Progenitor cell of endocrine pancreas (in vitro differentiated cells): ENCODE data around the gene WDR43. TPM values are rescaled to one million over a fixed set of nuclear protein-coding genes. Genes with fewer than 3 reads are reported as not detected.

Experiments
- DNase-seq: peaks from one replicate; pipeline ENCODE4 v3.0.0; 2021; ENCODE audit warnings: low spot score; ENCODE audit not compliant: unreplicated experiment
- H3K27ac Mint-ChIP-seq: 2 replicates; pipeline ENCODE4 v1.8.0; 2021; ENCODE audit warnings: mild to moderate bottlenecking, moderate library complexity, mixed read lengths
- H3K27me3 Mint-ChIP-seq: 2 replicates; pipeline ENCODE4 v1.8.0; 2021; ENCODE audit warnings: mixed read lengths
- H3K36me3 Mint-ChIP-seq: 2 replicates; pipeline ENCODE4 v1.8.0; 2022; ENCODE audit warnings: mixed read lengths; ENCODE audit not compliant: insufficient read depth
- H3K4me1 Mint-ChIP-seq: 2 replicates; pipeline ENCODE4 v1.8.0; 2021; ENCODE audit warnings: low read depth, mixed read lengths
- H3K4me3 Mint-ChIP-seq: 2 replicates; pipeline ENCODE4 v1.8.0; 2021; ENCODE audit warnings: low read depth, mild to moderate bottlenecking, moderate library complexity, mixed read lengths
- H3K9me3 Mint-ChIP-seq: 2 replicates; pipeline ENCODE4 v1.8.0; 2021; ENCODE audit warnings: low read depth, mixed read lengths
- CTCF ChIP-seq: fragments of 200-600 bp; sonication (generic); IDR thresholded peaks from one replicate; pipeline ENCODE4 v1.5.0; 2021; ENCODE audit warnings: antibody characterized with exemption, mild to moderate bottlenecking; ENCODE audit not compliant: unreplicated experiment
- total RNA-seq: library from RNA; stranded (reverse); gene quantifications from 2 replicates; pipeline ENCODE4 v1.2.1, GENCODE V29; 2021

Gene WDR43
- total RNA-seq, 1 donor from 2014 or later: 57.2 TPM

GRCh38 chr2:28991460-28991859 is 97.0 kb downstream of the WDR43 start:
- H3K4me1 Mint-ChIP-seq: peaks cover 6% of the 10 kb centered on the region

GRCh38 chr2:28993206-28993960 is 98.9 kb downstream of the WDR43 start:
- TF ChIP-seq CTCF: no peak
- no peaks in the 10 kb centered on the region for H3K36me3 Mint-ChIP-seq
- peaks cover 48% of the 10 kb centered on the region for H3K27me3 Mint-ChIP-seq
- DNase-seq: no peak
- no peak overlapping the region for H3K27ac Mint-ChIP-seq
- peaks cover 14% of the 10 kb centered on the region for H3K4me1 Mint-ChIP-seq
- H3K9me3 Mint-ChIP-seq: no peaks in the 10 kb centered on the region
- no peak overlapping the region for H3K4me3 Mint-ChIP-seq

More at GRCh38 chr2:28991460-28991859, 97.0 kb downstream of the WDR43 start:
- DNase-seq: no peak
- peaks cover 37% of the 10 kb centered on the region for H3K27me3 Mint-ChIP-seq
- no peaks in the 10 kb centered on the region for H3K9me3 Mint-ChIP-seq
- no peaks in the 10 kb centered on the region for H3K36me3 Mint-ChIP-seq
- no peak overlapping the region for H3K4me3 Mint-ChIP-seq
- H3K27ac Mint-ChIP-seq: no peak overlapping the region
- TF ChIP-seq CTCF: no peak

DNA sequence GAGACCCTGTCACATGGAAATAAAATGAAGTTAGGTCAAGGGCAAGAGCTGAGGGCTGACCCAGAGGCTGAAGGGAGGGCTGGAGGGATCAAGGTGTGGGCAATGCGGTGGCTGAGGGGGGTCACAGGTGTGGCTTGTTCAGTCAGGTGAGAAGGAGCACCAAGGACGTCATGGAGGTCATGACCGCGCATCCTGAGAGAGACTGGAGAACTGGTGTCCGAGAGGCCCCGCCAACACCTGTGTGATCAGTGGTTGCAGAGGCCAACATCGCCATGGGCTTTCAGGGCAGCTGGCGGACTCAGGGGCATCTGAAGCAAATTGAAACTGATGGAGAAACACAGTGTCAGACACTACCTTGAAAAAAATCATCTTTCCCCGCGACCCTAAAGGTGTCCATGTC is 99.6 kb downstream of the WDR43 start:
- no peak for DNase-seq
- Mint-ChIP-seq H3K27ac (no peak overlapping the region), H3K9me3 (no peaks in the 10 kb centered on the region), H3K36me3 (no peaks in the 10 kb centered on the region), H3K27me3 (peaks cover 50% of the 10 kb centered on the region), H3K4me1 (peaks cover 14% of the 10 kb centered on the region), H3K4me3 (no peak overlapping the region)
- TF ChIP-seq CTCF: no peak

GRCh38 chr2:28994679-28995078 is 100.2 kb downstream of the WDR43 start:
- no peaks in the 10 kb centered on the region for H3K36me3 Mint-ChIP-seq
- no peak for TF ChIP-seq CTCF
- no peak for DNase-seq

GRCh38 chr2:28995765-28996750 is 101.6 kb downstream of the WDR43 start:
- peaks cover 14% of the 10 kb centered on the region for H3K4me1 Mint-ChIP-seq
- DNase-seq: no peak
- no peaks in the 10 kb centered on the region for H3K9me3 Mint-ChIP-seq
- TF ChIP-seq CTCF: no peak
- peaks cover 55% of the 10 kb centered on the region for H3K27me3 Mint-ChIP-seq
- no peak overlapping the region for H3K27ac Mint-ChIP-seq
- no peaks in the 10 kb centered on the region for H3K36me3 Mint-ChIP-seq
- H3K4me3 Mint-ChIP-seq: no peak overlapping the region

More at GRCh38 chr2:28994679-28995078, 100.2 kb downstream of the WDR43 start:
- Mint-ChIP-seq H3K27me3 (peaks cover 52% of the 10 kb centered on the region), H3K4me3 (no peak overlapping the region), H3K4me1 (peaks cover 14% of the 10 kb centered on the region), H3K9me3 (no peaks in the 10 kb centered on the region), H3K27ac (no peak overlapping the region)
